Activated CD4-positive, alpha-beta T cell treated with anti-CD3 and anti-CD28 coated beads, Interleukin-2, amount 50 U/mL, for 4 hours (primary cell): ENCODE results near the gene NDEL1.

ENCODE experiments used
- DNase-seq, 2 experiments: peaks; one replicate each; pipeline ENCODE4 v3.0.0-alpha.2; 2020

The NDEL1 gene

DNA sequence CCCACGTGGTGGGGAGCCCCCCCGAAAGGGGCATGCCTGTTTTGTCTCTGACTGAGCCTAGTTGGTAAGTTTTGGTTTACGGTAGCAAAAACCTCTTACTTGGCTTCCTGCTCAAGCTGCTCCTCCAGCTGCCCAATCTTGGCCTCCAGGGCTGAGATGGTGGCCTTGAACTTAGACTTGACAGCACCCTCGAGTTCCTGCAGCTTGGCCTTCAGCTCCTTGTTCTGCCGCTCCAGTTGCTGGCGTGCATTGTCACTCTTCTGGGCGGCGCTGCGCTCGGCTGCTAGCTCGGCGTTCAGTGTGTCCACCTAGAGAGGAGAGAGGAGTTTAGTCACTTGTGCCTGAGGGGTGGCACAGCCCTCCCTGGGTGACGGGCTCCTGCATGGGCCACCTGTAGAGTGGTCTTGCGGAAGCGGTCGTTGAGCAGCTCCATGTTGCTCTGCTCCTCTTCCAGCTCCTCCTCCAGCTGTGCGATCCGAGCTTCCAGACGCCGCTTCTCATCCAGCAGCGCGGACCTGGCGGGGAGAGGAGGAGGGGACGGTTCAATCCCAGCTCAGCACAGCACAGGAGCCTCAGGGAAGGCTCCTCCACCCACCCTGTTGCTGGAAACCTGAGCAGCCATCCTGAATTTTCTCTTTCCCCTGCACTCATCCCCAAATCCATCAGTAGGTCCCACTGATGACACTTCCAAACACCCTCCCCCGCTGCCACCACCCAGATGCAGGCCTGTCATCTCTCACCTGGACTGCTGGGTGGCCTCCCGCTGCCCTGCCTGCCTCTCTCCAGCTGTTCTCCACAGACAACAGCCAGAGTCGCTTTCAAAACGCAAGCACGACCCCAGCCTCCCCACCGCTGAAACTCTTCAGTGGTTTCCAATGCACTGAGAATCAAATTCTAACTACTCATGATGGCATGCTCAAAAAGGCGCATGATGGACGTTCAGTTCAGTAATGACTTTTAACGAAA is 44.6 kb downstream of the NDEL1 start:
- no peak for DNase-seq

DNA sequence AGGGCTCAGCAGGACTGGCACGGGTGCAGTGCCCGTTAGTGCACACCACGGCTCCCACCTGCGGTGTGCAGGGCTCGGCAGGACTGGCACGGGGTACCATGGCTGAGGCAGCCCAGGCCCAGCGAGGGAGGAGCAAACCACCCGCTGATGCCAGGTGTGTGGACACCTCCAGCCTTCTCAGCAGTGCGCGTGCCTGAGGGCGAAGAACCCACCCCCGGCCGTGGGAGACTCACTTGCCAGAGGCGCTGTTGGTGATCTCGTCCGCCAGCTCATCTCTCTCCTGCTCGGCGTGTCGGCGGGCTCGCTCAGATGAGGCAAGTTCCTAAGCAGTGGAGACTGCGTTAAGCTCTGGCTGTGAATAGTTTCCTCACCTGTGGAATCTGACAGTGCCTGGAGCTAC is 45.4 kb downstream of the NDEL1 start:
- DNase-seq = no peak

DNA sequence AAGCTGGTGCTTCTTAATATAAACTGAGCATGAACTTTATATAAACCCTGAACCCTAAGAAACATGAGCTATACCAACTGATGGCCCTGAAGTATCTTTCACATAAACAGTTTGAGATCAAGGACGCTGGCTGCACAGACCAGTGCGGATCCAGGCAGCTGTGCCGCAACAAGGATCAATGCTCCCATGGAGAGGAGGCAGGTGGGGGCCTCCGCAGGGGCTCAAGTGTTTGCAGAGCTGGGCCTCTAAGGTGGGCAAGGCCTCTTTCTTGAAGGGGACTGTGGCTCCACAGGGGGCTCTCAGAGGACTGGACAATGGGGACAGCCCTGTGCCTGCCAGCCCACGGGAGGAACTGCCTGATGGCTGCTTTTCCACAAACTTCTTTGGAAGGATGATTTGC is 46.0 kb downstream of the NDEL1 start:
- no peak for DNase-seq

DNA sequence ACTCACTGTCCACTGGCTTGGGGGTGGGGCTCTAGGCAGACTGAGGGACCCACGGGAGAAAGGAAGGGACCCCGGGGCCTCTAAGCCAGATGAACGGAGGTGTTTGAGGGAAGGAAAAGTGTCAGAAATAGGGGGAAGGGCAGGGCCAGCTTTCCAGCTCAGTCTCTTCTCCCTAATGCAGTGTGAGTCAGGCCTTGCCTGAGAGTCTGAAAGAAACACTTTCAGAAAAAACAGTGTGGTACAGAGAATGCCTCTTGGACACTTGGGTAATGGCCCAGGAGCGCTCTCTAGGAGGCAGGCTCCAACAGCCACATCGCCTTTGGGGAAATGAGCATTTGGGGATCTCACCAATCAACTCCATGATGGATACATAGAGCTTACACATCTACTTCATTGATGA is 46.9 kb downstream of the NDEL1 start:
- no peak for DNase-seq

DNA sequence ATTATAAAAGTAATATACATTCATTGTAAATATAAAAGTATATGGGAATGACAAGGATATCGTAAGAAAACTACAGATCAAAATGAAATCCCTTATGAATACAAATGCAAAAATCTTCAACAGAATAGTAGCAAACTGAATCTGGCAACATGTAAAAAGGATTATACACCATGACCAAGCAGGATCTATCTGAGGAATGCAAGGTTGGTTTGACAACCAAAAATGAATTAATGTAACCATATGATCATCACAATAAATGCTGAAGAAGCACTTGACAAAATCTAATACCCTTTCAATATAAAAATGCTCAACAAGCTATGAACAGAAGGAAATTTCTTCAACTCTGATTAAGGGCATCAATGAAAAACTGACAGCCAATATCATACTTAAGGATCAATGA is 48.8 kb downstream of the NDEL1 start:
- no peak for DNase-seq

DNA sequence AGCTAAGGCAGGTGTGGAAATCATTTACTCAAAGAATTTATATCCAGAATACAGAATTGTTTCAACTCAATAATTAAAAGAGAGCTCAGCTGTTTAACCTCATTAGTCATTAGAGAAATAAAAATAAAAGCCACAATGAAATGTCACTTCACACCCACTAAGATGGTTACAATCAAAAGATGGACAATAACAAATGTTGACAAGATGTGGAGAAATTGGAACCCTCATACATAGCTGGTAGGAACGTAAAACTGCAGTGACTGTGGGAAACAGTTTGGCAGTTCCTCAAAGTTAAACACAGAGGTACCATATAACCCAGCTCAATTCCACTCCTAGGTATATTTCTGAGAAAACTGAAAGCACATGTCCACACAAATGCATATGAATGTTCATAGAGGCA is 49.8 kb downstream of the NDEL1 start:
- DNase-seq = no peak

DNA sequence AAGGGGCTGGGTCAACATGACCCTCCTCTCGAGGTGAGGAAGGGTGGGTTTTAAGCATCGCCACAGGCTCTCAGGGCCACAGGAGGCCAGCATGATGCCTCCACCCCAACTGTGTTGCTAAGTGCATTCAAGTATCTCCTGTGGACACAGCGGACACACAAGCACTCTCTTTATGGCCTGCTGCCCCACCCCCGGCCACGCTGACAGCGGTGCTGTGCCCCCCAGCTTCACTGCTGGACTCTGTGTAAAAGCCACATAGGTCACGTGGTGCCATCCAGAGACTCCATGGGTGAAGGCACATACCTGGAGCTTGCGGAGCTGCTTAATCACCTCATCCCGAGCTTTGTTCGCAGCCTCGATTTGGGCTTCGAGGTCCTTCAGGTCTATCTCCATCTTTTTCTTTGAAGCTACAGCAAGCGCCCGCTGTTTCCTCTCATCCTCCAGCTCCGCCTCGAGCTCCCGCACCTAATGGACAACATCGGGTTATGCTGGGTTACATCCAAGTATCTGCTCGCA is 51.5 kb downstream of the NDEL1 start:
- no peak for DNase-seq

DNA sequence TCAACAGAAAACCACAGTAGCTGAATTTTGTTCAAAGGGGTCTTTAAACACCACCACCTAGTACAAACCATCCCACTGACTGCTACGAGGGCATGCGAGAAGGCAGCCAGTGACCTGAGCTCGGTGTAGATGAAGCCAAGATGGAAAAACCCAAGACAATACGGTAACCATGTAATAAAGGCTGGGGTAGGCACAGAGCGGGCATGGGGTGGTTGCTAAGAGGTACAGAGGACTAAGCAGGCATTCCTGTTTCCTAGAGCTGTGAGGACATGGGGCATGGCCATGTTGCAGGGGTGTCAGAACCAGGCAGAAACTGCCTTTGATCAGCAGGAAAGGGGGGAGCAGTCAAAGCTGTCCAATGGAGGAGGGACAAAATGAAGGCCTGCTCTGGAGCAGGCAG is 52.1 kb downstream of the NDEL1 start:
- DNase-seq = no peak

DNA sequence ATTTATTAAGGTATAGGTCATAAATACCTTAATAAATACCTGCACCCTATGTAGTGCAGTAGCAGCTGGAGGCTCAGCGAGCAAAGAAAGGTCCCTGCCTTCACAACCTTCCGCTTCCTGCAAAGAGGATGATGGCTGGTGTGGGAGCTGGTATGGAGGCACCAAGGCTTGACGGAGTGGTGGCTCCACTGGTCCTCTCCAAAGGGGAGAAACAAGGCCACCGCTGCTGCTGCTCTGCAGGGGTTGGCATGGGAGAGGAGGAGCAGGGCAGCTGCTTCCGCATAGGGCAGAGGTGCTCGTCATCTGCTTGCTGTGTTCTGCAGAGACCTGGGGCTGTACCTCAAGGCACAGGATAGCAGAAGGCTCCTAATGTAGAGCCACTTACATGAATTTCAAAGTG is 52.8 kb downstream of the NDEL1 start:
- no peak for DNase-seq

DNA sequence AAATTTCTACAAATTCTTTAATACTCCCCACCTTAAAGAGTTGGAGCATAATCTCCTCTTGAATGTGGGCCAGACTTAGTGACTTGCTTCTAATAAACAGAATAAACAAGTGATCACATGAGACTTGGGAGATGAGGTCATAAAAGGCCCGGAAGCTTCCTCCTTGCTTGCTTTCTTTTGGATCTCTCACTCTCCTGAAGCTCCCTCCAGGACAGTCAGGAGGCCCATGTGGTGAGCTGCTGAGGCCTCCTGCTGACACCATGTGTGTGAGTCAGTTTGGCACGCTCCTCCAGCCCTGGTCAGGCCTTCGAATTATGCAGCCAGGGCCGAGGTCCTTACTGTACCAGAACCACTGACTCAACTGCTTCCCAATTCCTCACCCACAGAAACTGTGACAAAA is 53.2 kb downstream of the NDEL1 start:
- DNase-seq = no peak

DNA sequence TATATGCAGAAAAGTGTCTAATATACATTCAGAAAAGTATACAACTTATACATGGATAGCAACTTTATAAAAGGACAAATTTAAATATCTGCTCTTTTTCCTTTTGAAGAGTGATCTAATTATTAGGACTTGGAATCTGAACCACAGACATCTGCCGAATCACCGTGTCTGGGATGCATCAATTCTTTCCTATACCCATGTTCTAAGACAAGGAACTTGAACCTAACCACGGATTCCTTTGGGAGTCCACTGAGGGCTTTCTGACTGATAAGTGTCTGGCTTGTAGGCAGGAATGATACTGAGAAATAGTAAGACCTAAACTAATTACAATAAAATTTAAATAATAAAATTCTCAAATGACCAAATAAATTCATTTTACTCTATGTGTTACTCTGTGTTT is 54.2 kb downstream of the NDEL1 start:
- DNase-seq = no peak

DNA sequence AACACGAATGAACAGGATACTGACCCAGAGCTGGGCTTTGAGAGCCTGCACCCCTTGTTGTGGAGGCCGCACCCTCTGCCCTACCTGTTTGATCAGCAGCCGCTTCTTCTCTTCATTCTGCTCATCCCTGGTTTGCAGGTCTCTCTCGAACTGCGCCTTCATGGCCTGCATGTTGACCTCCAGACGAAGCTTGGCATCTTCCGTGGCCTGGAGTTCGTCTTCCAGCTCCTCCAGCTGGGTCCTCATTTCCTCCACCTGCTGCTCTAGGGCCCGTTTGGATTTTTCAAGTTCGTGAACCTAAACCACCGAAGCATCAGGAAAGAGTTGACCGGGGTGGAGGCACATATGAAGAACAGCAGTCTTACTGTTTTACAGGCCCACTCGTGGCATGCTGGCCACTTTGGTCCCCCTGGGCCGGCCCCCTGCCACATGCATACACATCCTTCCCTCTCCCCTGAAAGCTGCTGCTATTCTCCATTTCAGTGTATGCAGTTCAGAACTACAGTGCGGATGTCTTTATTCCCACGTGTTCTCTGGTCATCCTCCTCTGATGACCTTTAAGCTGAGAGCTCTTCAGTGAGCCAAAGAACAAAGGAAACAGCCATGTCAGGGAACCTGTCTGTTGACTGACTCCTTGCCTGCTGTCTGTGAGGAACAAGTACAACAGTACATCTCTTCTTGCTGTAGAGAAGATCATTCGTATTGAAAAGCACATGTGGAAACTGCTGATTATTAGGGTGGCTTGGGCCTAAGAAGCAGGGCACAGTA is 54.8 kb downstream of the NDEL1 start:
- no peak for DNase-seq

DNA sequence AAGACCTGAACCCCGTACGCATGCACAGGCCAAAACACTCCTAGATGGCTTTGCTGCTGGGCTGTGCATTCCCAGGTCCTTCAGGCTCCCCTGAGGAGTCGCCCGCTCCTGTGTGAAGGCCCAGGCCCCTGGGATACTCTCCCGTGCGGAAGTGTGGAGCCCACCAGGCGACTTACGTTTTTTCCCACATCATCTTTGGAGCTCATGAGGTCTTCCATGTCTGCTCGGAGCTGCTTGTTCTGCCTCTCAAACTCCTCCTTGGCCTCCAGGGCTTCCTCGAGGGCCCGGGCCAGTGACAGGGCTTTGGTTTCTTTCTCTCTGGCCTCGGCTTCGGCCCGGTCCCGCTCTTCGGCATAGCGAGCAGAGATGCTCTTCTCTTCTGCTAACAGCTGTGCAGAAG is 56.4 kb downstream of the NDEL1 start:
- no peak for DNase-seq

DNA sequence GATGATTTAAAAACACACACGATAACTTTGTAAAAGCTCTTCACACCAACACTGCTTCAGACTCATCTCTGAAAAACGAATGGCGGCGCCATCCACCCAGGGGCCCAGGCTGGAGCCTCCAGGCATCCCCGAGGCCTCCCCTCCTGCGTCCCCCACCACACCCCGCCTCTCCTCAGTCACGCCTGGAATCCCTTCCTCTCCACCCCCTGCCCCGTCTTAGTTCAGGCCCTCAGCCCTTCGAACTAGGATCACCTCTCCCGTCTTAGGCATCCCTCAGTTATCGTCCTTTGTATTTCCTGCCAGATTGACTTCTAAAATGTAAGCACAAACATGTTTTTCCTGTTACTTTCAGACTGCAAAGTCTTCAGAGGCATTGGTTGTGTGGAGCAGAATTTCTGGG is 58.3 kb downstream of the NDEL1 start:
- DNase-seq = no peak

DNA sequence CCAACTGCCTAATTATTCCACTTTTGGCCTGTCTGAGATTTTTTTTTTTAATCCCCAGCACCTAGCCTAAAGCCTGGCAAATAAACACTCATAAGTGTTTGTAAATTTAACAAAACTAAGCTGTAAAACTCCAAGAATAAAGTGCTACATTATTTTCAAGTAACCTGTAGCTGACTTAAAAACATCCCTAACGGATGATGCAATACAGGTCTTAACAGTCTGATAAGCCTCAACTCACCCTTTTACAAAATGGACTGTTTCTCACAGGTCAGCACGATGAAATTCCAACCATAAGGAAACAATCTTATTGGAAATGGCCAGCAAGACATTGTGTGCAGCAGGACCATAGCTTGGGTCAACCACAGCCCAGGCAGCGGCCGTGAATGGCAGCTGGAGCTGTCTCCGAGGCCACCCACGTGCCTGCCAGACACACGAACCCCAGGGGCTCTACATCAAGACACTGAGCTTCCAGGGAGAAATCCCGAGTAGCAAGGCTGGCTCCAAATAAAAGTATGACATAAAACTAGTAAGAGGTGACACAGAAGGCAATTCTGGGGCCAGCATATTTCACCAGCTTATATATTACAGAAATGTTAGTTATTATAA is 58.9 kb downstream of the NDEL1 start:
- no peak for DNase-seq

DNA sequence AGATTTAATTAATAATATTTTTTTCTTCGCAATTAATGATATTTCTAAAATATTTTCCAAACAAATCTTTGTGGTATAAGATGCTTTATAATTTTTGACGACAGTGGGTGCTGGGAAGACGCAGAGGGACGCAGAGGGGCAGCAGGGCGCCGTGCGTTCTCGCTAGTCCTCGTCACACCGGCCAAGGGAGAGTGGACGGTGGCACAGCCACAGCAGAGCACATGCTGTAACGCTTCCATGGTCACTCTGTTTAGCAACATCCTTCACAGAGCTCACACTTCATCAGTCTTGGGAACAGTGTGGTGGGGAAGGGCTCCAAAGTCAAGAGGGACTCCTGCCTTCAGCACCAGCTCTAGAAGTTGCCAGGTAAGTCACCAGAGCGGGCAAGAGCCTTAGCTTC is 60.4 kb downstream of the NDEL1 start:
- DNase-seq = no peak

DNA sequence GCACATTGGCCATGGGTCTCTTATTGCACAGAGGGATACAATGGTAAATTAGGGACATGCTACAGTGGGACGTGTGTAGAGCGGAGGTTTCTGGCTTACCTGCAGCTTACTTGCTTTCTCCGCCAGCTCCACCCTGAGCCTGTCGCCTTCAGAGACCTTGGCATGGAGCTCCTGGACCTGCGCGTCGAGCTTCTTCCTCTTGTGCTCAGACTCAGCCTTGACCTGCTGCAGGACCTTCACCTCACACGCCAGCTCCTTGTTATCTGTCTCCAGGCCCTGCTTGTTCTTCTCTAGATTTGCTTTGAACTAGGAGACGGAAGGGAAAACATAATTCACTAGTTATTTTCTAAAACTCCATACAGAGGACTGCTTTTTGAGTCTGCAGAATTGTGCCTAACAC is 63.5 kb downstream of the NDEL1 start:
- DNase-seq = no peak

DNA sequence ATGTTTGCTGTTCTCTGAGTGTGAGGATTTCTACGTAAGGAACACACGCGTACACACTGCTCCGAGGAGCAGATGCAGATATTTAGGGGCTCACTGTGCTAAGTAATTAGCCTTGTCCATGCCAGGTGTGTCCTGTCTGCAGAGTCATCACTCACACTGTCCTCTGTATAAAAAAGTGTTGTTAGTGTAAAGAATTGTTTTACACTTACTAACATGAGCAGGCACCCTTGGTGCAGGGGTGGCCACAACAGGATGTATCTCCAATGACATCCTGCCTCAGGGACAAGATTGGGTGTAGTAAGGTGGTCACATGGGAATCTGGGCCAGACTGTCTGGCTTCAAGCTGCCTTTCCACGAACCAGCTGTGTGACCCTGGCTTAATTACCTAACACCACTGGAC is 63.9 kb downstream of the NDEL1 start:
- DNase-seq = no peak

DNA sequence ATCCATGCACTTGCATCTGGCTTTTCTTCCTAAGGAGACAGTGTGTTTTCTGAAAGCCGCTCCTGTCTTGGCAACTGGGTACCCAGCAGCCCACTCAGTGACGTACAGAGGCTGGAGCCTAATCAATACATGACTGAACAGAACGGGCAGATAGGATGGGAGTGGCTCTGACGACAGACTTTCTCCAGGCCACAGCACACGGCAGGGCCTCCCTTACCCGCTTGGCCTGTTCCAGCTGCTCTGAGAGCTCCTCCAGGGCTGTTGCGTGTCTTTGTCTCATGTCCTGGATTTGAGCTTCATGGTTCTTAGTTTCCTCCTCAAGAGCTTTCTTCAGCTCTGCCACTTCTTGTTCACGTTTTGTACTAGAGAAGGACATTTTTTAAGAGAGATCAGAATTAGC is 64.9 kb downstream of the NDEL1 start:
- no peak for DNase-seq

DNA sequence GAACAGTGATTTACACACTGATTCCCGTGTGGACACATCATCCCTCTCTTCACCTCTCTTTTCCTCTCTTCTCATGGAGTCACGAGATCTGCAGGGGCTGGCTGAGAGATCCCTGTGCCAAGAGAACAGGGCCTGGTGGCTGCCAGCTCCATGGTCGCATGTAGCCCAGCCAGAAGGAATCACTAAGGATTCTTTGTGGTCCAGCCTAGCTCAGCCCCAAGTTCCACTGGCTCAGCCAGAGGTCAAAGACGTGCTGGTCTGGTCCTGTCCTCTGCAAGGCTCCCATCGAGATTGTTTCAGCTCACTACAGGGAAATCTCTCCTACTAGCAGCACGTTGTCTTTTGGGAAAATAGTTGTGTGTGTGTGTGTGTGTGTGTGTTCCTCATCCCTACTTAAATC is 66.4 kb downstream of the NDEL1 start:
- no peak for DNase-seq

DNA sequence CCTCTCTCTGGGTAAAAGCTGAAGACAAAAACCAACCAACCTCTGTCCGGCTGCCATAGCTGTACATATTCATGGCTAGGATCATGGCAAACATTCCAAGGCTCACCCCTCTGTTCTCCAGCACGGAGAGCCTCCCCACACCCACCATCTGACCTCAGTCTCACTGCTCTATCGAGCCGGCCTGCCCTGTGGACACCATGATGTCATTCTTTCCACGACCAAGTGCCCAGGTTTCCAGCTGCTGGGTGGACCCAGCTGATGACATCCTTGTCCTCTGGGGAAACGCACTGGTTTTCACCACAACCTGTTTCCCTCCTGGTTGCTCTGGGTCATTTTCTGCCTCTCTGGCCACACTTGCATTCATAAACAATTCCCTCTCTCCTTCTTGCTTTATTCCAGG is 67.7 kb downstream of the NDEL1 start:
- no peak for DNase-seq

DNA sequence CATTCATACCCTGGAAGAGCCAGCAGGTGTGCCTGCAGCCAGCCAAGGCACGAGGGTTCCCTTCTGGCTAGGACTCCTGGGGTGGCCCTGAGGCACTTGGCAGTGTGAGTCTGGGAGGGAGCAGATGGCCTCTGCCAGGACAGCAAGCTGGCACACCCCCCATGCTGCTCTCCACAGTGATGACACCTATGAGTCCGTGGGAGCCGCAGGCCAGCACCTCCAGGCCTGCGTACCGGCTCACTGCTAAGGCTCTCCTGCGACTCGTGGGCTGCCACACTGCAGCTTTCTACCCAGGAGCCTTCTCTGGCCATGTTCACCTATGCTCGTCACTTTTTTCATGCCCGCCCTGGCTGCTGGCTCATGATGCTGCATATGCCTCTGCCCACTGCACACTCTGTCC is 68.1 kb downstream of the NDEL1 start:
- DNase-seq = no peak

DNA sequence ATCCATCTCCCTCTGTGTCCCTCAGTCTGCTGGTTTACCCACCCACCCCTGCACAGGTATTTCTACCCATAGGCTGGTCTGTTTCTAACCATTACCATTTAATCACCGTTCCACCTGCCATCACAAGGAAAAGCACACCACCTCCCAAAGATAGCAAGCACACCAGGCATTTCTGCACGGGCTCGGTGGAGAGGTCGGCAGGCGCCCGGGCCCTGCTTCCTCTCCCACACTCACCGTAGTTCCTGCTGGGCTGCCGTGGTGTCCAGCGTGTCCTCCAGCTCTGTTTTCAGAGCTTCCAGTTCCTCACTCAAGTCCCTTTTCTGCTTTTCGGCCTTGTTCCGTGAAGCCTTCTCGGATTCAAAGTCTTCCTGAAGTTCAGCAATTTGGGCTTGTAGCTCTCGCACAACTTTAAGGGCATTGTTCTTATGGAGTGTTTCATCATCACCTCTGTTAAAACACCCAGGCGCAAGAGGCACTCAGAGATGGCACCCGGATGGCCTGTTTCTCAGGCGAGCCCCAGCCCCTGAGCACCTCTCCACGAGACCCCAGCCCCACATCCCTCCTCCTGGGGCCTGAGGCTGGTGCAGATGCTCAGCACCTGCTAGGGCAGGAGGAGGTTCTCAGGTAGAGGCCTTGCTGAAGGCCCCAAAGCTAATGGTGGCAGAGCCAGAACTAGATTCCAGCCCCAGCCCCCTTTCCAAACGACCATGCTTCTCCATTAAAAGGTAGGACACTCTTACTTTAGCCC is 69.0 kb downstream of the NDEL1 start:
- DNase-seq = no peak
